Measurements from ENCODE around the gene PHYHIPL. TPM values are rescaled to one million over a fixed set of nuclear protein-coding genes. Genes with fewer than 3 reads are reported as not detected.

The PHYHIPL gene
- total RNA-seq, 1 donor from 2014 or later = 0.69 TPM

DNA sequence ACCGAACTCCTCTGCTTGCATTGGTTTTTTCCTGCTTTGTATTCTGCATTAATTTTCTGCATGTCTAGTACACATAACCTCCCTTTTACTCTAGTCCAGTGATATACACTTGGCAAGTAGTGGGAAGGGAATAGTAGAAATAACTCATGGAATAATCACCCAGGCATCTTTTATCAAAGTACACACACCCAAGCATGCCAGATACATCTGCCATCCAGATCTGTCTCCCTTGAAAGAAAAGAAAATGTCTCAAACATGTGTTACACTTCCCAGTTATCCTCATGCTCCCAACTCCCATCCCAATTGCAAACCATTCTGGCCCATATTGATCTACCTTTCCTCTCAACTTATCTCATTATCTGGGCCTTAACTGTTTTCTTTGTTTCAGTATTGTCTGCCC is 79.0 kb downstream of the PHYHIPL start:
- no peak for DNase-seq (ENCODE audit: low spot score)
- peaks cover 12% of the 10 kb centered on the region for H3K36me3 Mint-ChIP-seq (ENCODE audit: low read depth, unreplicated experiment)
- peaks cover 11% of the 10 kb centered on the region for H3K4me1 Mint-ChIP-seq (ENCODE audit: unreplicated experiment)
- H3K9me3 Mint-ChIP-seq (ENCODE audit: unreplicated experiment) = no peaks in the 10 kb centered on the region
- H3K27ac Mint-ChIP-seq (ENCODE audit: unreplicated experiment) = no peak overlapping the region
- H3K4me3 Mint-ChIP-seq (ENCODE audit: unreplicated experiment) = no peak overlapping the region
- peaks cover 2% of the 10 kb centered on the region for H3K27me3 Mint-ChIP-seq (ENCODE audit: unreplicated experiment)
- TF ChIP-seq, protein P1, sequence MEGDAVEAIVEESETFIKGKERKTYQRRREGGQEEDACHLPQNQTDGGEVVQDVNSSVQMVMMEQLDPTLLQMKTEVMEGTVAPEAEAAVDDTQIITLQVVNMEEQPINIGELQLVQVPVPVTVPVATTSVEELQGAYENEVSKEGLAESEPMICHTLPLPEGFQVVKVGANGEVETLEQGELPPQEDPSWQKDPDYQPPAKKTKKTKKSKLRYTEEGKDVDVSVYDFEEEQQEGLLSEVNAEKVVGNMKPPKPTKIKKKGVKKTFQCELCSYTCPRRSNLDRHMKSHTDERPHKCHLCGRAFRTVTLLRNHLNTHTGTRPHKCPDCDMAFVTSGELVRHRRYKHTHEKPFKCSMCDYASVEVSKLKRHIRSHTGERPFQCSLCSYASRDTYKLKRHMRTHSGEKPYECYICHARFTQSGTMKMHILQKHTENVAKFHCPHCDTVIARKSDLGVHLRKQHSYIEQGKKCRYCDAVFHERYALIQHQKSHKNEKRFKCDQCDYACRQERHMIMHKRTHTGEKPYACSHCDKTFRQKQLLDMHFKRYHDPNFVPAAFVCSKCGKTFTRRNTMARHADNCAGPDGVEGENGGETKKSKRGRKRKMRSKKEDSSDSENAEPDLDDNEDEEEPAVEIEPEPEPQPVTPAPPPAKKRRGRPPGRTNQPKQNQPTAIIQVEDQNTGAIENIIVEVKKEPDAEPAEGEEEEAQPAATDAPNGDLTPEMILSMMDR (IDR thresholded peaks at IDR 0.05; ENCODE audit: unreplicated experiment) = no peak

DNA sequence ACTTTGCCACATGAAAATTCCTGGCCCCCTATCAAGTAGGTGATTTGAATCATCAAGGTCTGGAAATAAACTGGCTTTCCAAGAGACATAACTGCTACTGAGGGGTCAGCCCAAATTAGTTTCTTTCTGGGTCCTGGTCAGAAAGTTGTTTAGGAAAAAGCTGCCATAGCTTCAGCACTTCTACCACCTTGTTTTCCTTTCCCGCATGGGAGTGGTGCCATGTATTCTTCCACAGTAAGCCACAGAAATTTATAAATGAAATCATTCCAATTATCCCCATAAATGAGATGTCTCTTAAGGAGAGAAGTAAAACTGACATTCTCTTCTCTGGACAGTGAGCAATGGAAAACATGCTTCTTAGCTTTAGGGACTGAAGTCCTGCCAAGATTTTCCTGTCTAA is 80.8 kb downstream of the PHYHIPL start:
- H3K4me3 Mint-ChIP-seq (ENCODE audit: unreplicated experiment) = no peak overlapping the region
- TF ChIP-seq, protein P1 (IDR thresholded peaks at IDR 0.05; ENCODE audit: unreplicated experiment) = no peak
- peaks cover 7% of the 10 kb centered on the region for H3K36me3 Mint-ChIP-seq (ENCODE audit: low read depth, unreplicated experiment)
- no peak for DNase-seq (ENCODE audit: low spot score)
- H3K27ac Mint-ChIP-seq (ENCODE audit: unreplicated experiment) = no peak overlapping the region
- H3K27me3 Mint-ChIP-seq (ENCODE audit: unreplicated experiment) = peaks cover 2% of the 10 kb centered on the region
- H3K9me3 Mint-ChIP-seq (ENCODE audit: unreplicated experiment) = no peaks in the 10 kb centered on the region
- H3K4me1 Mint-ChIP-seq (ENCODE audit: unreplicated experiment) = peaks cover 11% of the 10 kb centered on the region

DNA sequence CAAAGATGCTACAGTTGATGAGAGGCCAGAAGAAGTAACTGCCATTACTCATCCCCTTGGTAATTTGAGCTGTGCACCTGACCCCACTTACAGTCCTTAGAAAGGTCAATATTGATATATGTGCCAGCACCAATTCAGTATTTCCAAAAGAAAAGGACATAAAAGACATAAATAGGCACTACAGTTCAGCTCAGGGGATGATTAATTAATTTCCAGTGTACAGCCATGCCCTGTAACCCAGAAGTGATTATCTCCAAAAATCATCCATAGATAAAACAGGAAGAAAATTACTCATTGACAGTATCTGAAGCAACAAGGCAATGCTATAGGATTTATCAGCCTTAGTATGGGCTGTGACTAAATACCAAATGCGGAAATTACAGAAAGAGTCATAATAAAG is 82.4 kb downstream of the PHYHIPL start:
- H3K4me3 Mint-ChIP-seq (ENCODE audit: unreplicated experiment) = no peak overlapping the region
- H3K27me3 Mint-ChIP-seq (ENCODE audit: unreplicated experiment) = peaks cover 2% of the 10 kb centered on the region
- no peak overlapping the region for H3K27ac Mint-ChIP-seq (ENCODE audit: unreplicated experiment)
- TF ChIP-seq, protein P1 (IDR thresholded peaks at IDR 0.05; ENCODE audit: unreplicated experiment) = no peak
- H3K9me3 Mint-ChIP-seq (ENCODE audit: unreplicated experiment) = no peaks in the 10 kb centered on the region
- H3K4me1 Mint-ChIP-seq (ENCODE audit: unreplicated experiment) = peaks cover 11% of the 10 kb centered on the region
- peaks cover 15% of the 10 kb centered on the region for H3K36me3 Mint-ChIP-seq (ENCODE audit: low read depth, unreplicated experiment)
- DNase-seq (ENCODE audit: low spot score) = no peak

DNA sequence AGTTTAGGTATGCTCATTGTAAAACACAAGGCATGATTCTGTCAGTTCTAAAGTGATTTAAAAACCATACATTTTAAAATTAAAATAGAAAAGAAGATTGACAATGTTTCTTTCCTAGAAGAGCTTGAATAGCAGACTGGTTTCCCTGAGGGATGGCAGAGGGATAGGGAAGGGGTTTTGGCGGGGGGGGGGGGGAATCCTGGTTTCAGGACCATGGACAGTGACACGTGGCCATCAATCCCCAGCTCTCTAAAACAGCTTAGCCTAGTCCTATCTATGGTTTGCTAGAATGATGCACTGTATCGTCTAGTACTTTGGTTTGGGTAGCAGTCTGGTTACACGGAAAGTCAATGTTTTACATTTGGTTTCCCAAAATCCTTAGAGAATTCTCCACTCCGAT is 88.7 kb downstream of the PHYHIPL start:
- Mint-ChIP-seq H3K36me3 (ENCODE audit: low read depth, unreplicated experiment) (peaks cover 45% of the 10 kb centered on the region), H3K9me3 (ENCODE audit: unreplicated experiment) (no peaks in the 10 kb centered on the region), H3K27ac (ENCODE audit: unreplicated experiment) (no peak overlapping the region), H3K27me3 (ENCODE audit: unreplicated experiment) (no peaks in the 10 kb centered on the region), H3K4me3 (ENCODE audit: unreplicated experiment) (no peak overlapping the region), H3K4me1 (ENCODE audit: unreplicated experiment) (peaks cover 24% of the 10 kb centered on the region)
- TF ChIP-seq, protein P1 (IDR thresholded peaks at IDR 0.05; ENCODE audit: unreplicated experiment) = no peak
- DNase-seq (ENCODE audit: low spot score) = no peak

DNA sequence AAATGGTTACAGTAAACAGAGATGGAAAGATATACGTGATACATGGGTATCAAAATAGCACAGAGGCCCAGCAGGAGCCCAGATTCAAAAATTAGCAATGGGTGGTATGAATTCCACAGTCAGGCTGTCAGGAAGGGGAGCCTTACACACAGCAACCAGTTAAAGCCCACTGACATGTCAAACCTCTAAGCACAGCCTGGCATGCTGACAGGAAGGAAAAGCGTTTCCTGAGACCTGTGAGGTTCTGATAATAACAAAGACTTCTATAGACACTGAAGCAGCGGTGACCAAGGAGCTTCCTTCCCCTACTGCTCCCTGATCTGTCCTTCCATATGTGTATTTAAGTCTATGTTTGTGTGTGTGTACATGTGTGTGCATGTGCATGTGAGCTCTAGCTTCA is 89.9 kb downstream of the PHYHIPL start:
- TF ChIP-seq, protein P1 (IDR thresholded peaks at IDR 0.05; ENCODE audit: unreplicated experiment) = no peak
- Mint-ChIP-seq H3K9me3 (ENCODE audit: unreplicated experiment) (no peaks in the 10 kb centered on the region), H3K27me3 (ENCODE audit: unreplicated experiment) (no peaks in the 10 kb centered on the region), H3K36me3 (ENCODE audit: low read depth, unreplicated experiment) (peaks cover 42% of the 10 kb centered on the region), H3K27ac (ENCODE audit: unreplicated experiment) (no peak overlapping the region), H3K4me1 (ENCODE audit: unreplicated experiment) (peaks cover 24% of the 10 kb centered on the region), H3K4me3 (ENCODE audit: unreplicated experiment) (no peak overlapping the region)
- peak; percentile 22 for DNase-seq (ENCODE audit: low spot score)
